GM12878 (cell line): ENCODE results near the gene ARHGEF7. TPM values are rescaled to one million over a fixed set of nuclear protein-coding genes. Genes with fewer than 3 reads are reported as not detected.

Source experiments
- ATAC-seq: fragments of 200-7000 bp; cut with Tn5 transposase; 3 replicates; pipeline ENCODE4 v1.9.1; 2020; ENCODE audit warnings: mild to moderate bottlenecking, moderate library complexity
- BruUV-seq: library from RNA; stranded (reverse); fragments of 400-500 nt; replicated peaks from 2 replicates; lab custom pipeline; 2021; lab: Mats Ljungman, UMichigan
- CTCF ChIA-PET: fragments of 300-600 bp; sonication (Branson Sonifier 250); formaldehyde crosslinking; extraction: SDS; loops from one replicate; lab custom pipeline; 2021; ENCODE audit warnings: inconsistent platforms; lab: Yijun Ruan, JAX
- POLR2A ChIA-PET: fragments of 350-600 bp; formaldehyde crosslinking; extraction: SDS; loops from one replicate; lab custom pipeline; 2021; ENCODE audit warnings: inconsistent platforms; lab: Charles Lee
- RAD21 ChIA-PET: fragments of 300-600 bp; sonication (Branson Sonifier 250); formaldehyde crosslinking; loops from one replicate; lab custom pipeline; 2023; ENCODE audit warnings: antibody characterized with exemption; ENCODE audit not compliant: unreplicated experiment; lab: Charles Lee
- SMC1A ChIA-PET: fragments of 300-600 bp; sonication (Branson Sonifier 250); formaldehyde crosslinking; loops from one replicate; lab custom pipeline; 2023; ENCODE audit not compliant: unreplicated experiment, uncharacterized antibody; lab: Charles Lee
- DNase-seq: peaks from one replicate; pipeline ENCODE4 v3.0.0-alpha.2; 2011; ENCODE audit warnings: low read depth, low spot score
- FAIRE-seq: peaks from 3 replicates; lab custom pipeline; 2011; peaks lifted over from hg19 to GRCh38; lab: Jason Lieb, UNC
- H2AFZ ChIP-seq: 2 replicates; pipeline ENCODE4 v1.6.0; 2011; ENCODE audit warnings: low read depth, low read length, control low read depth; ENCODE audit not compliant: control insufficient read depth
- H3K27ac ChIP-seq: 2 replicates; pipeline ENCODE4 v1.5.1; 2011; ENCODE audit warnings: control low read depth; ENCODE audit not compliant: control insufficient read depth, insufficient read depth
- H3K27me3 ChIP-seq, 2 experiments: replicated peaks in 1 of 2; 2 replicates each; pipeline versions ENCODE4 v1.6.0 to v1.6.1; 2011; ENCODE audit warnings: low read length in 1 of 2; ENCODE audit not compliant: control insufficient read depth in 2 of 2, insufficient read depth in 2 of 2
- H3K36me3 ChIP-seq, 2 experiments: 2 replicates each; pipeline ENCODE4 v1.5.1; 2011; ENCODE audit warnings: low read length in 1 of 2; ENCODE audit not compliant: control insufficient read depth in 2 of 2, insufficient read depth in 2 of 2
- H3K4me1 ChIP-seq: 2 replicates; pipeline ENCODE4 v1.6.1; 2011; ENCODE audit warnings: mild to moderate bottlenecking, low read length, moderate library complexity, mixed read lengths; ENCODE audit not compliant: control insufficient read depth, insufficient read depth
- H3K4me2 ChIP-seq: 2 replicates; pipeline ENCODE4 v1.6.0; 2011; ENCODE audit warnings: control low read depth; ENCODE audit not compliant: control insufficient read depth, insufficient read depth
- H3K4me3 ChIP-seq: fragments of 200-600 bp; sonication (generic); 2 replicates; pipeline ENCODE4 v1.5.1; 2016
- H3K79me2 ChIP-seq: 2 replicates; pipeline ENCODE4 v1.6.0; 2011; ENCODE audit warnings: low read length; ENCODE audit not compliant: control insufficient read depth, insufficient read depth
- H3K9ac ChIP-seq: 2 replicates; pipeline ENCODE4 v1.8.0; 2011; ENCODE audit warnings: low read length, control low read depth, mixed read lengths; ENCODE audit not compliant: control insufficient read depth, insufficient read depth
- H3K9me3 ChIP-seq: replicated peaks from 3 replicates; pipeline ENCODE4 v1.5.1; 2011; ENCODE audit warnings: mild to moderate bottlenecking, low read length; ENCODE audit not compliant: control insufficient read depth, insufficient read depth
- H4K20me1 ChIP-seq: 2 replicates; pipeline ENCODE4 v1.6.0; 2011; ENCODE audit not compliant: control insufficient read depth, insufficient read depth
- CBX3 ChIP-seq: fragments of 200-600 bp; sonication (generic); IDR thresholded peaks from 2 replicates; pipeline ENCODE4 v1.6.1; 2016; ENCODE audit warnings: low read depth, borderline replicate concordance
- EZH2 ChIP-seq: IDR thresholded peaks from 2 replicates; pipeline ENCODE4 v1.6.1; 2012; ENCODE audit warnings: low read depth, mild to moderate bottlenecking, control low read depth, inconsistent platforms, low read length, borderline replicate concordance; ENCODE audit not compliant: control insufficient read depth
- MTA2 ChIP-seq: fragments of 450-650 bp; IDR thresholded peaks from 2 replicates; pipeline ENCODE4 v1.6.1; 2016; ENCODE audit warnings: low read depth, mild to moderate bottlenecking, moderate library complexity
- MTA3 ChIP-seq: IDR thresholded peaks from 2 replicates; pipeline ENCODE4 v1.6.1; 2012; ENCODE audit warnings: low read length, inconsistent platforms, borderline replicate concordance
- PRDM15 ChIP-seq: fragments of 450-650 bp; formaldehyde crosslinking; IDR thresholded peaks from 2 replicates; pipeline ENCODE4 v1.4.0; 2020; ENCODE audit warnings: mild to moderate bottlenecking, moderate library complexity
- SRF ChIP-seq, 2 experiments: IDR thresholded peaks; 2 replicates each; pipeline ENCODE4 v1.6.1; 2011; ENCODE audit warnings: low read depth in 2 of 2, low read length in 2 of 2, mild to moderate bottlenecking in 1 of 2, moderate library complexity in 1 of 2
- ZBED1 ChIP-seq: IDR thresholded peaks from 2 replicates; pipeline ENCODE4 v1.6.1; 2016; ENCODE audit warnings: borderline replicate concordance
- ZBTB40 ChIP-seq: fragments of 450-650 bp; IDR thresholded peaks from 2 replicates; pipeline ENCODE4 v1.6.1; 2016; ENCODE audit warnings: mild to moderate bottlenecking, moderate library complexity, borderline replicate concordance
- ZNF217 ChIP-seq: fragments of 450-650 bp; IDR thresholded peaks from 2 replicates; pipeline ENCODE4 v1.6.1; 2017; ENCODE audit warnings: antibody characterized with exemption, mild to moderate bottlenecking
- ZNF592 ChIP-seq: fragments of 450-650 bp; IDR thresholded peaks from 2 replicates; pipeline ENCODE4 v1.6.1; 2017; ENCODE audit warnings: mild to moderate bottlenecking, moderate library complexity
- WGBS: methylation state at CpG from one replicate; pipeline ENCODE4 v1.1.6; 2016; ENCODE audit warnings: low lambda C conversion rate; ENCODE audit not compliant: insufficient replicate concordance, insufficient coverage; ENCODE audit errors: missing lambda C conversion rate; 5-methylcytosine and 5-hydroxymethylcytosine counted together
- in situ Hi-C: fragments of 300-500 bp; cut with MboI; formaldehyde crosslinking; loops from 9 replicates; pipeline ENCODE4 v1.14.3; 2018; ENCODE audit warnings: mixed read lengths
- intact Hi-C: fragments of 100-400 bp; cut with micrococcal nuclease; formaldehyde crosslinking; loops from one replicate; pipeline ENCODE4 v1.14.2; 2022; ENCODE audit not compliant: unreplicated experiment
- polyA plus RNA-seq, 11 experiments: library from polyadenylated mRNA; depleted of rRNA in 4 of 11; unstranded in 6 of 11; stranded (reverse) in 5 of 11; fragments of >200 nt; fragmentation: Nextera tagmentation in 4 of 11; fragmentation: Illumina TruSeq in 1 of 11; extraction: Ambion mirVana in 4 of 11; extraction: Trizol in 1 of 11; gene quantifications; 1 replicate in 1 of 11; 2 replicates in 10 of 11; pipeline versions ENCODE4 v1.2.1 to v1.2.3, GENCODE V29; 2011 to 2016; ENCODE audit warnings: inconsistent platforms in 2 of 11, missing spikeins in 2 of 11, low read depth in 1 of 11
- total RNA-seq, 4 experiments: library from RNA; depleted of rRNA in 3 of 4; stranded (reverse); fragments of >200 nt in 3 of 4; fragmentation: Illumina TruSeq in 1 of 4; extraction: Trizol in 1 of 4; gene quantifications; 2 replicates each; pipeline versions ENCODE4 v1.2.1 to v1.2.3, GENCODE V29; 2013 to 2021

The ARHGEF7 gene
- total and polyA plus RNA-seq, 10 of the 15 experiments (the other 5 are each of a cell fraction or from before 2014, with no cell fraction given), result 4.7 to 65.5 (median 36.6) TPM

- TF ChIP-seq ZNF592, result no peak
These were observed 150.0 kb downstream of the ARHGEF7 start (continued) for GRCh38 chr13:111265006-111265700.

- WGBS, result 100% methylated on average over 7 of the region's 7 CpGs
- H4K20me1 ChIP-seq, result peaks cover 6% of the 10 kb centered on the region; the same call in 1 of the 2 replicates
- DNase-seq, result no peak
- H3K27ac ChIP-seq, result no peak overlapping the region
- H3K4me1 ChIP-seq, result no peaks in the 10 kb centered on the region
- no peak overlapping the region for H3K4me2 ChIP-seq
- ChIA-PET CTCF (interaction anchor here (1.4 kb wide), 1 partner anchor 198 kb away, joined by 4 read pairs; no protein-coding TSS in a partner anchor), SMC1A (no interaction called here), POLR2A (no interaction called here), RAD21 (no interaction called here)
- in situ Hi-C loops, result no loop called here
- no peak overlapping the region for H2AFZ ChIP-seq
- no peak overlapping the region for H3K4me3 ChIP-seq
- ATAC-seq, result no peak
- no TSS peak for BruUV-seq
- intact Hi-C loops, result no loop called here
- H3K9me3 ChIP-seq, result no peaks in the 10 kb centered on the region
- no peaks in the 10 kb centered on the region for H3K79me2 ChIP-seq
- H3K27me3 ChIP-seq, result no peaks in the 10 kb centered on the region
- FAIRE-seq, result no peak
- no peak overlapping the region for H3K9ac ChIP-seq
- peaks cover 18 to 22% of the 10 kb centered on the region in 2 experiments for H3K36me3 ChIP-seq
- no peak for TF ChIP-seq CBX3
- TF ChIP-seq PRDM15 (CRISPR knock-in tag), result no peak
- no peak for TF ChIP-seq ZNF217
- no peak for TF ChIP-seq SRF (IDR thresholded peaks at IDR 0.05; ENCODE audit: low read depth in 2 of 2, low read length in 2 of 2)
- TF ChIP-seq MTA2, result no peak
- no peak for TF ChIP-seq ZBED1
- no peak for TF ChIP-seq ZBTB40
- TF ChIP-seq MTA3, result no peak
- TF ChIP-seq EZH2, result no peak
These were observed 150.6 kb downstream of the ARHGEF7 start for GRCh38 chr13:111265701-111266035.
